Breast epithelium (tissue), 3 donors: Measurements from ENCODE around the gene ARSJ.

Experiments
- POLR2A ChIP-seq: fragments of 450-650 bp; IDR thresholded peaks from one replicate; pipeline ENCODE4 v1.6.1; 2016; ENCODE audit warnings: antibody characterized with exemption, mild to moderate bottlenecking, moderate library complexity
- TF ChIP-seq, protein P1 (sequence below), 3 donors: fragments of 450-650 bp; IDR thresholded peaks; one replicate each; pipeline ENCODE4 v1.5.1; 2016 to 2017; ENCODE audit warnings: antibody characterized with exemption in 3 of 3, mild to moderate bottlenecking in 3 of 3, moderate library complexity in 3 of 3

GRCh38 chr4:113971706-113972360 is 7.6 kb downstream of the ARSJ start:
- no peak for TF ChIP-seq POLR2A
- TF ChIP-seq, protein P1, sequence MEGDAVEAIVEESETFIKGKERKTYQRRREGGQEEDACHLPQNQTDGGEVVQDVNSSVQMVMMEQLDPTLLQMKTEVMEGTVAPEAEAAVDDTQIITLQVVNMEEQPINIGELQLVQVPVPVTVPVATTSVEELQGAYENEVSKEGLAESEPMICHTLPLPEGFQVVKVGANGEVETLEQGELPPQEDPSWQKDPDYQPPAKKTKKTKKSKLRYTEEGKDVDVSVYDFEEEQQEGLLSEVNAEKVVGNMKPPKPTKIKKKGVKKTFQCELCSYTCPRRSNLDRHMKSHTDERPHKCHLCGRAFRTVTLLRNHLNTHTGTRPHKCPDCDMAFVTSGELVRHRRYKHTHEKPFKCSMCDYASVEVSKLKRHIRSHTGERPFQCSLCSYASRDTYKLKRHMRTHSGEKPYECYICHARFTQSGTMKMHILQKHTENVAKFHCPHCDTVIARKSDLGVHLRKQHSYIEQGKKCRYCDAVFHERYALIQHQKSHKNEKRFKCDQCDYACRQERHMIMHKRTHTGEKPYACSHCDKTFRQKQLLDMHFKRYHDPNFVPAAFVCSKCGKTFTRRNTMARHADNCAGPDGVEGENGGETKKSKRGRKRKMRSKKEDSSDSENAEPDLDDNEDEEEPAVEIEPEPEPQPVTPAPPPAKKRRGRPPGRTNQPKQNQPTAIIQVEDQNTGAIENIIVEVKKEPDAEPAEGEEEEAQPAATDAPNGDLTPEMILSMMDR (IDR thresholded peaks at IDR 0.05): no peak
